ENCODE data around the gene FCGBP.

Gene FCGBP

DNA sequence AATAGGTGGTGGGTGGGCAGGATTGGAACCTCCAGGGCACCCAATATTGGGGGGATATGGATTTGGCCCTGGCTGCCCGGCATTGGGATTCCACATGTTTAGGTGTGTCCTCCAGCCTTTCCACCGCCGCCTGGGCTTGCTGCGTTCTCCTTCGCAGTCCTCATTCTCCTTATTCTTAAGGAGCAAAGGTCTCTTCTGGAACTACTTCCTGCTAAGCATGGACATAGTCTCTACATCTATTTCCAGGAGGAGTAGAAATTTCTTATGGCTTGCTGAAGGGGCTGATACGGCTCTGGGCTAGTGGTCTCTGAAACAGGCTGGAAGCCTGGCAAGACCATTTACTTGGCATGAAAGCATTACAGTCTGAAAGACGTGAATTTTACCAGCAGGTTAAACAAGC is 9.2 kb upstream of the FCGBP start:
- DNase-seq, result no peak

- no peak for DNase-seq
Measured at GRCh38 chr19:39942366-39942730, 7.9 kb upstream of the FCGBP start.

DNA sequence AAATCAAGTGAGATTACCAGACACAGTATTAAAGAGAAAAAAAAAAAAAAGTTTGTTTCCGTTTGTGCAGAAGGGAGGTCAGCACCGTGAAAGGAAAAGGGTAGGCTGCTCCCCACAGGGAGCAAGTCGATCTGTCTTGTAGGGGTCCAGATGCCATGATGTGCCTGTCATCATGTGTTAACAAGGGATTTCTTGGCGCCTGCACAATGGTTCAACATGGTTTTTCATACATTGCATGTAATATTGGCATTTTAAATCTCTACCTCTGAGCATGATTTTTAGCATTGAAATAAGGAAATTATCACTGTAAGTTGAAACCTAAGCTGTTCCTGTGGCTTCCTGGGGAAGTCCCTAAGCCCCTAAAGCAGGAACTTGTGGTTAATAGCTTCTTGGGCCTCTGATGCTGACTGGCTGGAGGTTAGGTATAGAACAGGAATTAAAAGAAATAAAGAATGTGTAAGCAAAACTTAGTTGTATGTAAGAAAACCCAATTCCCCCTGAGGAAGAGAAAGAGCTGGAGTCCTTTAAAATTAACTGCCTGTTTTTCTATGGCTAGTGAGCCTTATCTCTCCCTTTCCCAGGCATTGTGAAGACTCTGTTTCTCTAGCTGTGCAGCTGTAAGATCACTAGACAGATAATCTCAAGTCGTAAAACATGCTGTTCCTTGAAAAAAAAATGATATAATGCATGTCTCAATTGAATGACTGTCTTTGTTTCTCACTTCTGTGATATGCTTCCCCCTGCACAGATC is 7.4 kb upstream of the FCGBP start:
- DNase-seq, result no peak

DNA sequence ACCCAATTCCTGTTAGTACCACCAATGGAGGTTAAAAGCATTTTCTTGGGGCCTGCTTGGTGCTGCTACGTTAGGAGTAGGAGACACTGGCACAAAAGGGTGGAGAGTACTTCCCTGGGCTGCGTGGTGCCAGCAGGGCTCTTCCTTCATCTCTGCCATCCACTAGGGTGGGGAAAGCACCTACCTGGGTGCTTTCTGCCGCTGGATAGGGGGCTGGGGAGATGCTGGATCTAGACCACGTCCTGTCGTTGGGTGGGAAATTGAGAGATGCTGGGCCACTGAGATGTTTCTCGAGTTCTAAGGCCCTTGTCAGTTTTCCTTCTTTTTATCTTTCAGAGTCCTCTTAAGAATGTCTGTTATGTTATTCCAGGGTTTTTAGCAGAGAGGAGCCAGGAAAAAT is 6.7 kb upstream of the FCGBP start:
- DNase-seq, result no peak

GRCh38 chr19:39940221-39940833 is 5.9 kb upstream of the FCGBP start:
- DNase-seq, result no peak

- no peak for DNase-seq
Measured at GRCh38 chr19:39939556-39939955, 5.1 kb upstream of the FCGBP start.

DNA sequence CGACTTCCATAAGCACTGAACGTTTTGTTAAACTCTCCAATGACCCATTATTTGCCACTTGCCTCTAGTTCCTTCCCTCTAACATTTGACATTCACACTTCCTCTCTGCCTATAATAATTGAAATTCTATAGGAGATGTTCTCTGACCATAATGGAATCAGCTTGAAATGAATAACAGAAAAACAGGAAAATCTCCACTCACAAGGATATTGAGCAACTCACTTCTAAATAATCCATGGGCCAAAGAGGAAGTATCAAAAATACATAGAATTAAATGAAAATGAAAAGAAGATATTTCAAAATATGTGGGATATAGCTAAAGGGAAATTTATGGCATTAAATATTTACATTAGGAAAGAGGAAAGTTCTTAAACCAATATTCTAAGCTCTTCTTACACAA is 3.4 kb upstream of the FCGBP start:
- DNase-seq, result no peak

DNA sequence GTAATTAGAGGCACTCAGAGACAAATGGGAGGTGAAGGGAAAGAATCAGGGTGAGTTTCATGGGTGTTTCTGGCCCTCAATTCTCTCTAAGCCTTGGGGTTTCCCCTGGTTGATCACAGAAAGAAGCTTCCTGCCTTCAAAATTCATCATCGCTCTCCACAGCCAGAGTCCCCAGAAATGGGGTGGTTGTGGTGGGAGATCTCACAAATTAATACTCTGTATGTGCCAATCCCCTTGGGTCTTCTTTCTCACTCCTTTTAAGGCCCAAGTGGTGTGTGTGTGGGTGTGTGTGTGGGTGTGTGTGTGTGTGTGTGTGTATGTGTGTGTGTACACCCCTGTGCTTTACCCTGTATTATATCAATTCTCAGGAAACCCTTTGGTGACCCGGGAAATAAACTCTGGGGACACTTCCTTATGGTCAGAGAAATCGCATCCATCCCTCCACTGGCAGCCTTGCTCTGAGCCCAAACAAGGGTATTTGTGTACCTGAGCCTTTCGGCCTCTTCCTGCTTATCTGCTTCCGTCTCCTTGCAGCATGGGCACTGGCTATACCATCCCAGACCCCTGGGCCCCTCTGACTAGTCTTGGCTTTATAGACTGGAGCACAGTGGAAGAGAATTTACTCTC is 2.8 kb upstream of the FCGBP start:
- DNase-seq, result no peak

DNA sequence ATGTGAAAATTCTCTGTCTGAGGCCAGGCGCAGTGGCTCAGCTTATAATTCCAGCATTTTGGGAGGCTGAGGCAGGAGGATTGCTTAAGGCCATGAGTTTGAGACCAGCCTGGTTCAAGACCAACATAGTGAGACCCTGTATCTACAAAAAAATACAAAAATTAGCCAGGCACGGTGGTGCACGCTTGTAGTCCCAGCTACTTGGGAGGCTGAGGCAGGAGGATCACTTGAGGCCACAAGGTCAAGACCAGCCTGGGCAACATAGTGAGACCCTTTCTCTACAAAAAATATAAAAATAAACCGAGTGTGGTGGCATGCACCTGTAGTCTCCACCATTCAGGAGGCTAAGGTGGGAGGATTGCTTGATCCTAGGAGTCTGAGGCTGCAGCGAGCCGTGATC is 2.2 kb upstream of the FCGBP start:
- DNase-seq, result no peak

GRCh38 chr19:39936020-39936419 is 1.6 kb upstream of the FCGBP start:
- no peak for DNase-seq

DNA sequence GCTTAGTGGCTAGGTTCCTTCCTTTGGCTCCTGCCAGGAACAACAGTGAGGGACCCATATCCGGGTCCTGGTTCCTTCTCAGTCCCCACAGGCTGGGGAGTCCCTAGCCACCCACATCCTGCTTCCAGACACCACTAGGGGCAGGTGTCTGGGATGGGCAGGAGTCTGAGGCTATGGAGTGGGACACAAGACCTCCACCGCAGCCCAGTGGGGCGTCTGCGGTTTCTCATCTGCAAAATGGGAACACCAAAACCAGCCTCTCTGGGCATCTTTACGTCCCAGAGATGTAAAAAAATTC is 879 bp upstream of the FCGBP start:
- no peak for DNase-seq

DNA sequence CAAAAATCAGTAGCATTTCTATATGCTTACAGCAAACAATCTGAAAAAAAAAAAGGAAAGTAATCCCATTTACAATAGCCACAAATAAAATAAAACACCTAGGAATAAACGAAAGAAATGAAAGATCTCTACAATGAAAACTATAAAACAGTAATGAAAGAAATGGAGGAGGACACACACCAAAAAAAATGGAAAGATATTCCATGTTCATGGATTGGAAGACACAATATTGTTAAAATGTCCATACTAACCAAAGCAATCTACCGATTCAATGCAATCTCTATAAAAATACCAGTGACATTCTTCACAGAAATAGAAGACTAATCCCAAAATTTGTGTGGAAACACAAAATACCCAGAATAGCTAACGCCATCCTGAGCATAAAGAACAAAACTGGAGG is 4.7 kb downstream of the FCGBP start:
- DNase-seq, result no peak

DNA sequence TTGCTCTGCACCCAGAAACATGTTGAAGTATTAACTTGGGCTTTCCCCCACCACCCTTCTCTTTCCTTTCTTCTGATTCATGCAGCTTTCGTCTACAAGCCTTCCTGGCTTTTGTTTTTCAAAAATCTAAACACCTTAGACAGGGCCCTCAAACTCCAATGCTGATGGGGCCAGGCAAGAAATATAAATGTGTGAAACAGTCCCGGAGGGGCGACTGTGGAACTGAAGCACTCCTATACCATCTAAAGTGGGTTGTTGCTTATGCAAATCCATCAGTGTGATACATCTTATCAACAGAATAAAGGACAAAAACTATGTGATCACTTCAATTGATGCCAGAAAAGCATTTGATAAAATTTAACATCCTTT is 6.1 kb downstream of the FCGBP start:
- no peak for DNase-seq

DNA sequence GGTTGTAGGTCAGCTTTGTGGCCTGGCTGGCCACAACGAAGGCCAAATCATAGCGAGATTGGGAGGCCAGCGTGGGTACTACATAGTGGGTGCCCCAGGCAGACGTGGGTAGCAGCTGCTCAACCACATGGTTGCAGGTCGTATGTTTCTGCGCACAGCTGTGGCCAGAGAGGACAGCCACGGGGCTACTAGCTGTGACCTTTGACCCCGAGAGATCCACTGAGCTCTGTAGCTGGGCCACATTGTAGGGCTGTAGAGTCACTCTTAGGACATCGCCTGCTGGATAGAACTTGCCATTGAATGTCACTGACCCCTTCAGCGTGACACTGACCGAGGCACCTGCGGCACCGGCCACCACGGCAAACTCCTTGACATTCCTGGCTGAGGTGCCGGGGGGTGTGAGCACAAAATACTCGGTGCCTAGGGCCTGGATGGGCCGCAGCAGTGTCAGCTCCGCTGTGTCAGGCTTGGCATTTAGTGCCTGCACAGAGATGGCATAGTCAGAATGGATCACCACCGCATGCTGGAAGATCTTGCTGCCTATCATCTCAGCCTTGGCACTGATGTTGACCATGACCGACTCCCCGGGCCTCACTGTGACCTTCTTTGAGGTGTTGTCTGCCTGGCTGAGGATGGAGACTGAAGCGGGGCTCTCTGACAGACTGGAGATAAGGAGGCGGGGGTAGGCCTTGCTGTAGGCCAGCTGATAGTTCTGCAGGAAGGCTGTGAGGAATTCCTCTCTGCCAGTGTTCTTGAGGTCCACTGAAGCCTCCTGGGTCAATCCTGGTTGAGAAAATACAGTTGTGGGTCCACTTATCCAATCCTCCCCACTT is 6.7 kb downstream of the FCGBP start:
- DNase-seq, result no peak

DNA sequence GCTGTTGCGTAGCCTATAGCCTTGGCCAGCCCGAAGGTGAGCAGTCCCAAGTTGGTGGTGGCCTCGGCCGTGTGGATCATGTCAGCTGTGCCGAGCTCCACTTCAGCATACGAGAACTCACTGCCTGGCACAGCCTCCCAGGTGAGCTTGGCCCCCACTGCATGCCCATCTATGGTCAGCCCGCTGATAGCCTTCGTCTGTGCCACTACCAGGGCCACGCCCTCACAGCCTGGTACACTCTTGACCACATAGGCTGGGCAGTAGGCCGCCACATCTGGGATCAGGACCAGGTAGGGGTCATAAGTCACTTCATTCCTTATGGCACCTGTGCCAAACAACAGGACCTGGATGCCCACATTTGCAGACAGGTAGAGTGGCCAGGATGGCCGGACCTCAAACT is 7.4 kb downstream of the FCGBP start:
- no peak for DNase-seq

- no peak for DNase-seq
Measured at GRCh38 chr19:39926170-39926760, 8.2 kb downstream of the FCGBP start.

DNA sequence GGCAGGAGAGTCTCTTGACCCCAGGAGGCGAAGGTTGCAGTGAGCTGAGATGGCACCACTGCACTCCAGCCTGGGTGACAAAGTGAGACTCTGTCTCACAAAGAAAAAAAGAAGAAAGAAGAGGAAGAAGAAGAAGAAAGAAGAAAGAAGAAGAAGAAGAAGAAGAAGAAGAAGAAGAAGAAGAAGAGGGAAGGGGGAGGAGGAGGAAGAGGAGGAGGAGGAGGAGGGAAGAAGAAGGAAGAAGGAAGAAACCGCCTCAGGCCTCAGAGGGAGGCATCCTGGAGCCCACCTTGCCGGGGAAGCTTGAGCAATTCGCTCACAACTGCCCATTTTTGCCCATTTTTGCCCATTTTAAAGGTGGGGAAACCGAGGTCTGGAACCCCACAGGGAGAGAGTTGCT is 9.5 kb downstream of the FCGBP start:
- DNase-seq, result no peak

DNA sequence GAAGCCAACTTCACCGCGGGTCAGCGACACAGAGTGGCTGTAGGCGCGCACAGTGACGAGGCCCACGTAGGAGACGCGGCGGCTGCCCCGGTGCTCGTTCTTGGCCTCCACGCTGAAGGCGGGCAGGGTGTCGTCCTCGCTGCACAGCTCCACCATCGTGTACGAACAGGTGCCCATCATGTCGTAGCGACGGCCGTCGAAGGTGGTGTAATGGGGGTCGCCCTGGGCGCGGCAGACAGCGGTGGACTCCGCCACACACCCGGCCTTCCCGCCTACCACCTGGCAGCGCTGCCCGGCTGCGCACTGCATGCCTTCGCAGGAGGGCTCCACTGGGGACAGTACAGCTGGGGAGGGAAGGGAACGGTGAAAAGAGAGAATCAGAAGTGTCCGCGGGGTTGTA is 10.0 kb downstream of the FCGBP start:
- DNase-seq, result no peak

DNA sequence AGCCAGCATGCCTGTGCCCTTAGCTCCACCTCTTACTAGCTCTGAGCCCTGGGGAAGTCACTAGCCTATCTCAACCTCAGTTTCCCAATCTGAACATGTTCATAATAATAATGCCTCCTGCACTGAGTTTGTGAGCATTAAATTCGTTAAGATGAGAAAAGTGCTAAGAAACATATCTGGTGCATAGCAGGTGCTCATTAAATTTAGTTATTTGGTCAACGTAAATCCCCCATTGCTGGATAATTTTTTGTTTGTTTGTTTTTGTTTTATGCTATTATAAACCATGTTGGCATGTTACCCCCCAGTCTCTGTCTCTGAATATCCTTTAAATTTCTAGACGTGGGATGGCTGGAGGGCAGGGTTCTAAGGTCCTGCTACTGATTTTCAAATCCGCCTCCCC is 10.6 kb downstream of the FCGBP start:
- no peak for DNase-seq

DNA sequence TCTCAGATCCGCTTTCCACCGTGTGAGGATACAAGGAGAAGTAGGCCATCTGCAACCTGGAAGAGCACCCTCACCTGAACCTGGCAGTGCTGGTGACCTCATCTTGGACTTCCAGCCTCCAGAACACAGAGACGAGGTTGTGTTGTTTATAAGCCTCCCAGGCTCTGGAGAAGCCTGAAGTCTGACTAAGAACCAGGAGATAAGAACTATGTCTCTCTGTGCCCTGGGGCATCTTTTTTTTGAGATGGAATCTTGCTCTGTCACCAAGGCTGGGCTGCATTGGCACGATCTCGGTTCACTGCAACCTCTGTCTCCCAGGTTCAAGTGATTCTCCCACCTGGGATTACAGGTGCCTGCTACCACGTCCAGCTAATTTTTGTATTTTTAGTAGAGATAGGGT is 14.5 kb downstream of the FCGBP start:
- DNase-seq, result no peak

- DNase-seq, result no peak
Measured at GRCh38 chr19:39918183-39918651, 16.2 kb downstream of the FCGBP start.

GRCh38 chr19:39917561-39918182 is 16.8 kb downstream of the FCGBP start:
- DNase-seq, result no peak

GRCh38 chr19:39916851-39917396 is 17.5 kb downstream of the FCGBP start:
- DNase-seq, result no peak
